HL-60 (cell line): ENCODE measurements around the gene OXSR1.

Experiments
- GABPA ChIP-seq: IDR thresholded peaks from 2 replicates; pipeline ENCODE4 v1.6.1; 2012; ENCODE audit warnings: low read depth
- POLR2AphosphoS5 ChIP-seq: IDR thresholded peaks from 2 replicates; pipeline ENCODE4 v1.6.1; 2012; ENCODE audit warnings: low read depth
- SPI1 ChIP-seq: IDR thresholded peaks from 2 replicates; pipeline ENCODE4 v1.6.1; 2012; ENCODE audit warnings: low read depth, mild to moderate bottlenecking, borderline replicate concordance
- TF ChIP-seq, protein P1 (sequence below): IDR thresholded peaks from one replicate; pipeline ENCODE4 v1.5.1; 2011; ENCODE audit warnings: low read length, control low read depth, inconsistent platforms; ENCODE audit not compliant: insufficient read depth
- TF ChIP-seq, protein P2 (sequence below): IDR thresholded peaks from 2 replicates; pipeline ENCODE4 v1.6.1; 2012; ENCODE audit warnings: low read depth; ENCODE audit not compliant: insufficient replicate concordance

DNA sequence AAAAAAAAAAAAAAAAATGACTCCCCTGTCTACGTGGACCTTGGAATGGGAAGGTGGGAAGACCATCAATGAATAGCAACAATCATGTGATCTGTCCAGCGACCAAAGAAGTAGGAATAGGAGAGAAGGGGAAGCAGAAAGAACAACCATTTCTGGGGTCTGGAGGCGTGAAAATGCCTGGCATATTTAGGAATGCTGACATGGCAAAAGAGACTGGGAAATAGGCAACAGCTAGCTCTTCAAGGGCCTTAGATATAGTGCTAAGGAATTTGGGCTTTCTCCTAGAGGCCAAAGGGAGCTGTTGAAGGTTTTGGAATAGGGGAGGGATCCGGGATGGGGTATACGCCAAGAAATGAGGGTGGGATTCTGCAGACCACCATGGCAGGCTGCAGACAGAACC, 106.2 kb downstream of the OXSR1 start:
- TF ChIP-seq, protein P1, sequence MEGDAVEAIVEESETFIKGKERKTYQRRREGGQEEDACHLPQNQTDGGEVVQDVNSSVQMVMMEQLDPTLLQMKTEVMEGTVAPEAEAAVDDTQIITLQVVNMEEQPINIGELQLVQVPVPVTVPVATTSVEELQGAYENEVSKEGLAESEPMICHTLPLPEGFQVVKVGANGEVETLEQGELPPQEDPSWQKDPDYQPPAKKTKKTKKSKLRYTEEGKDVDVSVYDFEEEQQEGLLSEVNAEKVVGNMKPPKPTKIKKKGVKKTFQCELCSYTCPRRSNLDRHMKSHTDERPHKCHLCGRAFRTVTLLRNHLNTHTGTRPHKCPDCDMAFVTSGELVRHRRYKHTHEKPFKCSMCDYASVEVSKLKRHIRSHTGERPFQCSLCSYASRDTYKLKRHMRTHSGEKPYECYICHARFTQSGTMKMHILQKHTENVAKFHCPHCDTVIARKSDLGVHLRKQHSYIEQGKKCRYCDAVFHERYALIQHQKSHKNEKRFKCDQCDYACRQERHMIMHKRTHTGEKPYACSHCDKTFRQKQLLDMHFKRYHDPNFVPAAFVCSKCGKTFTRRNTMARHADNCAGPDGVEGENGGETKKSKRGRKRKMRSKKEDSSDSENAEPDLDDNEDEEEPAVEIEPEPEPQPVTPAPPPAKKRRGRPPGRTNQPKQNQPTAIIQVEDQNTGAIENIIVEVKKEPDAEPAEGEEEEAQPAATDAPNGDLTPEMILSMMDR = no peak
- TF ChIP-seq POLR2AphosphoS5 (no peak), SPI1 (no peak), GABPA (no peak)
- TF ChIP-seq, protein P2, sequence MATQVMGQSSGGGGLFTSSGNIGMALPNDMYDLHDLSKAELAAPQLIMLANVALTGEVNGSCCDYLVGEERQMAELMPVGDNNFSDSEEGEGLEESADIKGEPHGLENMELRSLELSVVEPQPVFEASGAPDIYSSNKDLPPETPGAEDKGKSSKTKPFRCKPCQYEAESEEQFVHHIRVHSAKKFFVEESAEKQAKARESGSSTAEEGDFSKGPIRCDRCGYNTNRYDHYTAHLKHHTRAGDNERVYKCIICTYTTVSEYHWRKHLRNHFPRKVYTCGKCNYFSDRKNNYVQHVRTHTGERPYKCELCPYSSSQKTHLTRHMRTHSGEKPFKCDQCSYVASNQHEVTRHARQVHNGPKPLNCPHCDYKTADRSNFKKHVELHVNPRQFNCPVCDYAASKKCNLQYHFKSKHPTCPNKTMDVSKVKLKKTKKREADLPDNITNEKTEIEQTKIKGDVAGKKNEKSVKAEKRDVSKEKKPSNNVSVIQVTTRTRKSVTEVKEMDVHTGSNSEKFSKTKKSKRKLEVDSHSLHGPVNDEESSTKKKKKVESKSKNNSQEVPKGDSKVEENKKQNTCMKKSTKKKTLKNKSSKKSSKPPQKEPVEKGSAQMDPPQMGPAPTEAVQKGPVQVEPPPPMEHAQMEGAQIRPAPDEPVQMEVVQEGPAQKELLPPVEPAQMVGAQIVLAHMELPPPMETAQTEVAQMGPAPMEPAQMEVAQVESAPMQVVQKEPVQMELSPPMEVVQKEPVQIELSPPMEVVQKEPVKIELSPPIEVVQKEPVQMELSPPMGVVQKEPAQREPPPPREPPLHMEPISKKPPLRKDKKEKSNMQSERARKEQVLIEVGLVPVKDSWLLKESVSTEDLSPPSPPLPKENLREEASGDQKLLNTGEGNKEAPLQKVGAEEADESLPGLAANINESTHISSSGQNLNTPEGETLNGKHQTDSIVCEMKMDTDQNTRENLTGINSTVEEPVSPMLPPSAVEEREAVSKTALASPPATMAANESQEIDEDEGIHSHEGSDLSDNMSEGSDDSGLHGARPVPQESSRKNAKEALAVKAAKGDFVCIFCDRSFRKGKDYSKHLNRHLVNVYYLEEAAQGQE = no peak
